HPDE6-E6E7 (cell line): Measurements from ENCODE around the gene VASN.
"Not testable (repeated sequence)": the region's sequence is repeated elsewhere in the genome, so short reads cannot be mapped to it uniquely, and the experiment has no call there.

ENCODE experiments used
- DNase-seq: peaks from one replicate; pipeline ENCODE4 v3.0.0; 2011; ENCODE audit warnings: missing footprints; ENCODE audit errors: extremely low spot score

Gene VASN

DNA sequence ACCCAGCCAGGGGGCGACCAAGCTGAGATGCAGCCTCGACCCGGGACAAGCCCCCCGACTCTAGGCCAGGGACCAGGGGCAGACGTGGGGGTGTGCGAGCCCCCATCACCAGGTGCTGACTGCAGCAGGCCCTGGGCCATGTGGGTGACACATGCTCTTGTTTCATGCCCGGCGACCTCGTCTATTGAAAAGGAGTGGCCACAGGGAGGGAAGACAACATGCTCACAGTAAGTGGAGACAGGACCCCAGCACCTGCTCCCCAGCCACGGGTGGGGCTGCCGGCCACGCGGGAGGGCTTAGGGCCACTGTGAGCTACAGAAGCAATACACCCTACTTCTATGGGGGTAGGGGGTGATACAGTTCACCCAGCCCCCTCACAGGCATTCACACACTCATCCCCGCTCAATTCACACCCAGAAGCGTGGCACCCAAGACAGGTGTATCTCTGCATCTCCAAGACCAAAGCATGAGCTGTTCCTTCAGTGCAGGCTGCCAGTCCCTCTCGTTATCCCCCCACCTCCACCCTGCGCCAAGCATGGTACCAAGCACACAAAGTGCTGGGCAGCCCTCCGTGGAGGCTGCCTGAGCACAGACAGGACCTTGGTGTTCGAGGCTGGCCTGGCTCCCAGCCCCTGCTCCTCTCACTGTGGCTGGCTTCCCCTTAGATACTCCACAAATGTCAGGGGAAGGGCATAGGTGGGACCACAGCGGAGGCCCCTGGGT is 13.6 kb downstream of the VASN start:
- DNase-seq, result no peak

DNA sequence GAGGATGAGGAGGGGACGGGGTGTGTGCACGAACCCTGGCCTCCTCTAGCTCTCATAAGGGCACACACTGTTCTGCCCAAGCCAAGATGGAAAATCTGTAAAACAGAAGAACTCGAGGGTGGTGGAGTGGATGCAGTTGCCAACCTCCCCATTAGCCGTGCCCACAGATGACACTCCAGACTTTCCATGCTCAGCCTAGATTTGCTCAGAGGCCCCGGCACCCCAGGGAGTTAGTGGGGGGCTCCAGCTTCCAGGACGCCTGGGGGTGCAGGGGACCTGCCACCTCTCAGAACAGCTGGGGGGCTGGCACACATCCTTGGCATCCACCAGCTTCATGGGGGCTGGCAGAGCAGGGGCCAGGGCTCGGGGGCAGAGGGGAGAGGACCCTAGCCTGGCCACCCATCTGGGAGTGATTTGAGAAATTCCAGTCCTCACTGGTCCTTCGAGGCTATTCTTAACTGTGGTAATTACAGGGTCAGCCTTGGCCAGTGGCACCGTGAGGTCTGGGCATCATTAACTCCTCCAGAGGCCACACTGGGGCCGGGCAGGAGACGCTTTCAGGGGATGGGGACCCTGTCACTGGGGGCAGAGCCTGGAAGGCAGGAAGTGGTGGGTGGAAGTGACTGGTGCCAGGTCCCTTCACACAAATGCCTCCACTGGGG is 14.3 kb downstream of the VASN start:
- no peak for DNase-seq

- no peak for DNase-seq
These were observed 14.8 kb downstream of the VASN start for GRCh38 chr16:4386451-4386805.

DNA sequence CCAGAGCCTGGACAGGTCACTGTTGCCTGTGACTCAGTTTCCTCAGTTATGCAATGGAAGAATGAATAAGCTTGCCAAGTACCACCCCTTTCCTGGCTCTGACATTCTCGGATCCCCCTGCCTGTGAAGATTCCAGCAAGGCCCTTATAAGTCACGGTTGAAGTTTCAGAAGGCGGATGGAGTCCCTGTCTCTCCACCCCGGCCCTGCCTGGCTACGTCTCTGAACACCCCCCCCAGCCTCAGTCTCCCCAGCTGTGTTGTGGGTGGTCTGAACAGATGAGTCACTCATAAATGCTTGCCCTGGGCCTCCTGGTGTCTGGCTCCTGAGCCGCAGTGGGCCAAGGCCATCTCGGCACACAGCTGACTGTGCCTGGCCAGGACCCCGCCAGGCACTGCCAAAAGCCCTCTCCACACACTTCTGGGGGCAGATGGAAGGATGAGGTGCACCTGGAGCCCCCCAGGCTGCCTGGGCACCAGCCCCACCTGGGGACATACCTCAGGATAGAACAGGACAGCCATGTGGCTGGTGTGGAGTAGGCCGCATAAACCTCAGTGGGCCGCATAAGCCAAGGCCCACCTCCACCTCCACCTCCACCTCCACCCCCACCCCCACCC is 15.4 kb downstream of the VASN start:
- no peak for DNase-seq

- DNase-seq, result no peak
These were observed 16.1 kb downstream of the VASN start for GRCh38 chr16:4387781-4388180.

DNA sequence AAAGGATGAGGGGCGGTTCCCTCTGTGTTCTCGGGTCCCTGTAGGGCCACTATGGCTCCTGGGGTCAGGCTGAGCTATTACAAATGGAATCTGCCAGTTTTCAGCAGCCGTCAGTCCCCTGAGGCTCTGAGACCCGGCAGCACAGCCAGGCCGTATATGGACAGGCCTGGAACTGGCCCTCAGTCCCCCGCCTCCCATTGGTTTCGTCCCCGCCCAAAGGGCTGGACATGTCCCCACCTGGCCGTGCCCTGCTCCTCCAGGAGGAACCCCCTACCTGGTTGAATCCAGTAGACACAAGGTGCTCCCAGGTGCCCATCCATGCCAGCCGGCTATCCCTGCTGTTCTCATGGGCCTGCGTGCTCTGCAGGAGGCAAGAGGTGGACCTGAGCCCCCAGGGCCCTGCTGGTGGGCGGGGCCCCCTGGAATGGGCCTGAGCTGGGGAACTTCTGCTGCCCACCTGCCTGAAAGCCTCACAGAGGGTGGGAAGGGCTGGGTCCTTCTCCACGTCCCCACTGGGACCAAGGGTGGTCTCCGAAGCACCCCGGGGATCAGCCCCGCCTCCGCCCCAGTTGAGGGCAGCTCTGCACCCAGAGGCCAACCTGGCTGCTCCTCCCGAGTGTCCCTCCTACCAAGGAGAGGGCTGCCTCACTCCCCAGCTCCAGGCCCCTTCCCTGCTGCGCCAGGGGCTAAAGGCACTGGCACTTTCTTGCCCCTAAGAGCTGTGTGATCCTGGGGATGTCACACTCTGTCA is 16.8 kb downstream of the VASN start:
- DNase-seq, result no peak

DNA sequence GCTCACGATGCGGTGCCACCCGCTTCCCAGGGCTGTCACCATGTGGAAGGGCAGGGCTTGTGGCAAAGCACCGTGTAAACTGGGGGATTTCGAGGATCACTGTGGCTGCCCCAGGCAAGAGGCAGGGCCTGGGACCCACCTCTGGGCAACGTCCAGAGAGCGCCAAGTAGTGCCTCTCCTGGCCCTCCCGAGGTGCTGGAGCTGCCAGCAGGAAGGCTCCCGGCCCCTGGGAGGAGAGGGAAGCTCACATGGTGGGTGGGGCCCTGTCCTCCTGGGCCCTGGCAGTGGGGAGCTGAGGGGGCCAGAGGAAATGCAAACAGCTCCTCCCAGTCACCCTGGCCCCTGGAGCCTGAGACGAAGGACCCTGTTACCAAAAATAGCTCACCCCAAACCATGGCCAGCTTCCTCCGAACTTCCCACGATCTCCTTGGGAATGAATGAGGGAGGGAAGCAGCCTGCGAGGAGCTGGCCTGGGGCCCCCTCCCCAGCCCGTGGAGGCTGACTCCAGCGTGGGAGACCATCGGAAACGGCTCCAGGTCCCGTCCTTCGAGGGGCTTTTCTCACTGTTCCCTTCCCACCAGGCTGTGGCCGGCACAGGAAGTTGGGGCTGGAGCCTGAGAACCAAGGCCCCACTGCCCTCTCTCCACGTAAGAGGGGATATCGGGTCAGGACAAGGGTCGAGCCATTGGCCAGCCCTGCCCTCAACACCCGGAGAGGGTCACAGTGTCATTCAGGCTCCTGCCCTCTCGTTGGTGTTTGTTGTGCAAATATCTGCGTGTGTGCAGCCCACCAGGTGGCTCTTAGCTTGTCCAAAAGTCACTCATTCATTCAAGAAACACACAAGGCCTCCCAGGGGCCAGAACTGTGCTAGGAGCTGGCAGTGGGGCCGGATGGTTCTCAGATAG is 17.7 kb downstream of the VASN start:
- DNase-seq, result no peak

- DNase-seq, result no peak
These were observed 18.9 kb downstream of the VASN start for GRCh38 chr16:4390266-4391260.

DNA sequence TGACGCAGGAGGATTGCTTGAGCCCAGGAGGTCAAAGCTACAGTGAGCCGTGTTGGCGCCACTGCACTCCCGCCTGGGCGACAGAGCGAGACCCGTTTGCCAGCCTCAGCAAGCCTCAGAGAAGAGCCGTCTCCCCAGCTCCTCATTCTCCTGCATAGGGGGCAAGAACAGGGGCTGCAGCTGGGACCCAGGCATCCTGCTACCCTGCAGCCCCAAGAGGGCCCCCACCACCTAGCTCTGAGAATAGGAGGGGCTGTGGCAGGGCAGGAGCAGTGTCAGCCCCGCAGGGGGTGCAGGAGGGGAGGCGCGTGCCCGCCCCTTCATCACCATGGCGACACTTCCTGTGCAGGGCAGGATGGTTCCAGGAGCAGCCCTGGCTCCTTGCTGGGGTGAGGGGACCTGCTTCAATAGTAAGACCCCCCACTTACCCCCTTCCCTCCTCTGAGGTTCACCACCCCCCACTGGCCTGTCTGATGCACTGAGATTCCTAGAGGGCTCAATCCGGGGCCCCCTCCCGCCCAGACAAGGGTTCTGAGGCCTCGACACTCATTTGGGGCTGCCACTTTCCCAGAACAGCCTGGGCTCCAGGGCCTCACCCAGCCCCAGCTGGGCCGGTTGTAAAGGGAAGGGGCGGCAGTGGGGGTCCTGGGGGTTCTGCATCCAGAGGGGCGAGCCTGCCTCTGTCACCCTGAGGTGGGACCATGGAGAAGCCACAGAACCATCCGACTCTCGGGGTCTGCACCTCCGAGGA is 20.2 kb downstream of the VASN start:
- no peak for DNase-seq

DNA sequence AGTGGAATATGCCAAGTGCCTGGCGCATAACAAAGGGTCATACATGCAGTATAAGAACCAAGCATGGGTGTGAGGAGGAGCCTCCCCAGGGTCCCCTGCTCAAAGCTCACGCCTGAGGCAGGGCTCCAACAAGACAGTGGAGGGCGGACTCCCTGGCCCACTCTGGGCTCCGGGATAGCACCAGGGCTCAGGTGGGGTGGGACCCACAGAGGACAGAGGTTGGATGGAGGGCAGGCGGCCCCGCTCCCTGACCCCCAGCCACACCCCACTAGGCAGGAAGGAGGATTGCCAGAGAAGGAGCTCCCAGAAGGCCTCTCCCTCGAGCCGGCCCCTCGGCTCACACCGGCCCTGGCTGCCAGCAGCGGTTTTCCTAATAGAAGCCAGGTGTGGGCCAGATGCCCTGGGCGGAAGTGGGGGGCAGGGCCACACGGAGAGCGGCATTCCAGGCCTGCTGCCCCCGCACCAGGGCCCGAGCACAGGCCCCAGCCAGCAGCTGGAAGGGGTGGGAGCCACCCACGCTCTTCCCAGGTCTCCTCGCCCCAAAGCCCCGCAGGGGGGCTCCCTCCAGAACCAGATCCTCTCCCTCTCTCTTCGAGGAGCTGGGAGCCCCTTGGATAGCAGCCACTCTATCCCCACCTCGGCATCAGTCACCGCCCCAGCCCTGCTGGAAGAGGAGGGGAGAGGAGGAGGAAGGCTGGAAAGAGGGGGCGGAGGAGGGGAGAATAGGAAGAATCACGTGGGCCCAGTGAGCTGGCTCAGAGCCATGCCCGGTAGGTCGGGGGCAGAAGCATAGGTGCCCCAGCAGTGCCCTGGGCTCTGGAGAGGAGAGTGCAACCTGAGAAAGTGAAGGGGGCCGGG is 21.0 kb downstream of the VASN start:
- peak; percentile 41 for DNase-seq

- DNase-seq, result peak; percentile 92
These were observed 21.6 kb downstream of the VASN start for GRCh38 chr16:4393240-4393600.

- DNase-seq, result not testable (repeated sequence)
These were observed 22.2 kb downstream of the VASN start for GRCh38 chr16:4393850-4394249.

GRCh38 chr16:4395055-4395726 is 23.5 kb downstream of the VASN start:
- DNase-seq, result no peak

GRCh38 chr16:4399001-4399730 is 27.5 kb downstream of the VASN start:
- no peak for DNase-seq

- DNase-seq, result no peak
These were observed 29.4 kb downstream of the VASN start for GRCh38 chr16:4401094-4401501.

- no peak for DNase-seq
These were observed 29.9 kb downstream of the VASN start for GRCh38 chr16:4401510-4401909.

GRCh38 chr16:4402439-4403132 is 30.9 kb downstream of the VASN start:
- peak; percentile 94 for DNase-seq
